A549 (cell line): ENCODE data around the gene TNS1.

Experiments used
- BHLHE40 ChIP-seq: IDR thresholded peaks from 2 replicates; pipeline ENCODE4 v1.6.1; 2012; ENCODE audit warnings: low read depth, low read length, inconsistent platforms
- CTCF ChIP-seq: fragments of >200 bp; sonication (Bioruptor Twin); formaldehyde crosslinking; IDR thresholded peaks from 3 replicates; pipeline ENCODE4 v1.5.1; 2016
- FOSL2 ChIP-seq, 2 experiments: fragments of 450-650 bp in 1 of 2; fragments of >200 bp in 1 of 2; sonication (Bioruptor Twin) in 1 of 2; formaldehyde crosslinking; IDR thresholded peaks; 2 replicates each; pipeline versions ENCODE4 v1.5.0 to v1.6.1; 2016 to 2020; ENCODE audit warnings: mild to moderate bottlenecking in 1 of 2, moderate library complexity in 1 of 2
- POLR2A ChIP-seq: IDR thresholded peaks from 2 replicates; pipeline ENCODE4 v1.6.1; 2012; ENCODE audit warnings: mild to moderate bottlenecking, low read length
- POLR2AphosphoS2 ChIP-seq: conservative IDR thresholded peaks from 2 replicates; pipeline ENCODE4 v1.6.1; 2012; ENCODE audit warnings: low read length, improper control_type of control experiment, inconsistent platforms
- RAD21 ChIP-seq, 2 experiments: fragments of >200 bp in 1 of 2; sonication (Bioruptor Twin) in 1 of 2; formaldehyde crosslinking in 1 of 2; IDR thresholded peaks in 1 of 2; conservative IDR thresholded peaks in 1 of 2; 2 replicates in 1 of 2; 3 replicates in 1 of 2; pipeline ENCODE4 v1.6.1; 2012 to 2018; ENCODE audit warnings: inconsistent platforms in 1 of 2
- ZC3H11A ChIP-seq: fragments of 450-650 bp; IDR thresholded peaks from 2 replicates; pipeline ENCODE4 v1.6.1; 2014; ENCODE audit warnings: antibody characterized with exemption, mild to moderate bottlenecking

GRCh38 chr2:217788669-217789002 is 214.2 kb downstream of the TNS1 start:
- TF ChIP-seq POLR2AphosphoS2: no peak
- no peak for TF ChIP-seq ZC3H11A
- TF ChIP-seq FOSL2 (IDR thresholded peaks at IDR 0.05): no peak
- no peak for TF ChIP-seq FOSL2 (CRISPR knock-in tag; IDR thresholded peaks at IDR 0.05)
- TF ChIP-seq CTCF: no peak
- no peak for TF ChIP-seq POLR2A
- TF ChIP-seq RAD21 (conservative IDR thresholded peaks at IDR 0.05 in 1 of 2, IDR thresholded peaks at IDR 0.05 in 1 of 2): no peak
- TF ChIP-seq BHLHE40: no peak
